Erythroblast (primary cell): ENCODE data around the gene FIG4.

ENCODE experiments used
- GATA1 ChIP-seq: IDR thresholded peaks from 2 replicates; pipeline ENCODE4 v1.6.1; 2011; ENCODE audit warnings: low read depth, mild to moderate bottlenecking, control low read depth, low read length, moderate library complexity
- POLR2A ChIP-seq: IDR thresholded peaks from 2 replicates; pipeline ENCODE4 v1.6.1; 2011; ENCODE audit warnings: mild to moderate bottlenecking, low read length

DNA sequence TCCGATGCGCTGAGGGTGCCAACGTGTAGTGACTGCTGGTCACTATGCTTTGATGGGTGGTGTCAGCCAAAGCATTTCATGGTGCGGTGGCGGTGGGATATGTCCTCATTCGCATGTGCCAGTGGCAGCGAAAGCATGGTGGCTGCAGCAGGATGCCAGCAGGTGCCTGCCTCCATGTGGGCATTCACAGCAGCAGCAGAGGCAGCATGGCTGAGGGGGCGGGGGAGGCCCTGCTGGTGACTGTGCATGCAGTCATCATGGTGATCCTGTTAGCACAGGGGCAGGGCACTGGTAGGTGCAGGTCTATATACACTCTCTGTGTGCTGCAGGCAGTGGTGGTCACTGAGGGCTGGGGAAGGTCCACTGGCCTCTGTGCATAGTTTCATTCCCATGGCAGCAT is 22.0 kb downstream of the FIG4 start:
- TF ChIP-seq POLR2A: no peak
- no peak for TF ChIP-seq GATA1
